ELF-1 (cell line): ENCODE measurements around the gene MET.

ENCODE experiments used
- DNase-seq: peaks from one replicate; pipeline ENCODE4 v3.0.0-alpha.2; 2016; ENCODE audit warnings: low read depth, low spot score

The MET gene

DNA sequence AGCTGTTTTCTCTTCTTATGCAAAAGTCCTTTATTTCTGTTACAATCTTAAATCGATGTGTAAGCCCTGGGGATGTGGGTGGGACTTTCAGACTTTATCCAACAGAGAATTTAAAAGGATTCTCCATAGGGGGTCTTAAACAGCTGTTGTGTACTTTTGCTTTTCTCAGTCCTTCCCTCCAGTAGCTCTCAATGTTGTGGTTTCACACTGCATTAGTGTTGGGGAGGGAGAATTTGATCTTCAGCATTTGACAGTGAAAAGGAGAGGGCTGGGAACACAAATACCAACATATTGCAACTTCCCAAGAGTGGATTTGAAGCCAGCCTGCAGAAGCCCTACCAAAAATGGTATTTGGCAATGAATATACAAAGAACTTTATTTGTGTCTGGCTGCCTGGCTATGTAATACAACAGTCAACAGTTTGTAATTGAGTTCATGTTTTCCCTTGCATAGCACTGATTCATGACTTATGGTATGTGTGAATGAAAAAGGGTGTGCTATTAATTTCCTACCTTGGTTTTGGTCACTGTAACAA is 110.2 kb downstream of the MET start:
- peak; percentile 82 for DNase-seq

- DNase-seq: peak; percentile 75
These were observed 111.8 kb downstream of the MET start for GRCh38 chr7:116783666-116784318.

GRCh38 chr7:116784647-116785046 is 112.7 kb downstream of the MET start:
- no peak for DNase-seq

GRCh38 chr7:116785843-116786242 is 113.8 kb downstream of the MET start:
- DNase-seq: no peak

DNA sequence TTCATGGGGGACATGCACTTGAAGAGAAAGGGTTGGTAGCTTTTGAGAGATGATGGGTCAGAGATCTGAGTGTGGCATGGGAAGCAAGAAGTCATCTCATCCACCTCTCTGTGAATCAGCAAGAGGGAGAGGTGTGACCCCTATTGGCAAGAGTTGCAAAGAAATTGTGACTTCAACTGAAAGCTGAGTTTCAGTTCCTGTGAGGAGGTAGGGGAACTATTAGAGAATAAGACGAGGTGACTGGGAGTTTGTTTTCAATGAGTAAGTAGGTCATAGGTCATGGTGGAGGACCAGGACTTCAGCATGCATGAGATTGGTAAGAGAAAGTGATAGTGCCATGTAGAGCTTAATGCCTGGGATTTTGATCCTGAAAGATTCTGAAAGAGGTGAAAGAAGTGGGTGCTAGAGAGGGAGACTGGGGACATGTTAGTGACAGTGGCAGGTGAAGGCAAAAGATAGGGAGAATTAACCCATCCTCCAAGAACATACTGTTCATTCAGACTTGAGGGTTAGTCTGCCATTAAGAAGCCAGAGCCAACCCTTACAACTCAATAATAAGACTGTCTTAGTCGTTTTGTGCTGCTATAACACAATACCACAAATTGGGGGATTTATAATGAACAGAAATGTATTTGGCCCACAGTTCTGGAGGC is 114.9 kb downstream of the MET start:
- no peak for DNase-seq

GRCh38 chr7:116787881-116788280 is 115.9 kb downstream of the MET start:
- DNase-seq: no peak

DNA sequence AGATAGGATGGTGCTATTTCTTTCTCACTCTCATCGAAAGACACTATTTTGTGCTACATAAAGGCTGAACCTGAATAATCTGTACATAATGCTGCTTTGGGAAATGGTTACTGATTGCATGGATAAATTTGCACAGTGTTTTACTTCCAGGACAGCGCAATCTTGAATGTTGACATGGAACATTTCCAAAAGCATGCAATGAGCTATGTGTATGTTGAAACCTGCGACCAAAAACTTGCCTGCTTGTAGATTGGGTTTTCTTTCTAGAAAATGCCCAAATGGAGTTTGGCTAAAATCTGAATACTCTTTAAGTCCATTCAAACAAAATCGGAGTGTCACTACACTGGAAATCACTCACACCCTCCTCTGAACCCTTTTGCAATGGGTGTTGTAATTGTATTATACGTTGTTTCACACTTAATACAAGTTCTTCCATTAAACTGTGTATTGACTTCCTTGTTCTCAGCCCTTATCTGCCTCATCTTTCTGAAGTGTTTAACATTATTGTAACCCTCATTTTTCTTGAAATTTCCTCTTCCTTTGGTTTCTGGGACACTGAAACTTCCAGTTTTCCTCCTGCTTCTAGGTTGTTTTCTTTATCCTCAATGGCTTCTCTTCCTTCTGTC is 116.7 kb downstream of the MET start:
- no peak for DNase-seq

GRCh38 chr7:116790025-116790424 is 118.0 kb downstream of the MET start:
- DNase-seq: no peak

DNA sequence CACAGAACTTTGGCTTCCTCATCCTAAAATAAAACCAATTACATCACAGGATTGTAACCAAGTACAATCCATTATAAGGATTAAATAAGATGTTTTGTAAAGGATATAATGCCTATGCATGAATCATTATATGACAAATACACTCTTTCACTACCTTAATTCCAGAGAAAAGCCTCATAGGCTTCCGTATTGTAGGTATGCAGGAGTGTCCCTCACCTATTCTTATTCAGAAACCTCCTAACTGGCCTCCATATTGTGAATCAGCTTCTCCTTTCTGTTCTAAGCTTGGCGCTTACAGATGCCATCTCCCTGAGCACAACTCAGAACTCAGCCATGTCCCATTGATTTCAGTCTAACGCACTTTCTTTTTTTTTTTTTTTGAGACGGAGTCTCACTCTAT is 120.8 kb downstream of the MET start:
- DNase-seq: no peak

DNA sequence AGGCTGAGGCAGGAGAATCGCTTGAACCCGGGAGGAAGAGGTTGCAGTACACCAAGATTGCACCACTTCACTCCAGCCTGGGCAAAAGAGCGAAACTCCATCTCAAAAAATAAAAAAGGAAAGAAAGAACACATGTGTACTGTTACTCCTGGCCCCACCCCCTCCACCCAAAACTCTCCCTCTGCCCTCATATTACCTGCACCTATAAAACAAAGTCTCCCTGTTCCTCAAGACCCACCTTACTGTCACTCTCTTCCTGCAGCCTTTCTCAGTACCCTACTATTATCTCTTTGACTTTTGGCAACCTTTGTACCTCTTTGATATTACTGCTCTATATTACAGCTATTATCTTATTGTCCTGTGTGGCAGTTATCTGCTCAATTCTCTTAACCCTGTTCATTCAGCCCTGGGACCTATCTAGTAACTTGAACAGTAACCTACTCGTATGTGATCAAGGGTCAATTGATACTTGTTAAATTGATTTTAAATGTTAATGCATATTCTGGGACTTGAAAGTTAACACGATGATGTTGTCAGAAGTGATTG is 121.9 kb downstream of the MET start:
- DNase-seq: no peak

- DNase-seq: no peak
These were observed 124.5 kb downstream of the MET start for GRCh38 chr7:116796471-116796870.

GRCh38 chr7:116797612-116798011 is 125.6 kb downstream of the MET start:
- no peak for DNase-seq

GRCh38 chr7:116798232-116798631 is 126.2 kb downstream of the MET start:
- DNase-seq: no peak

DNA sequence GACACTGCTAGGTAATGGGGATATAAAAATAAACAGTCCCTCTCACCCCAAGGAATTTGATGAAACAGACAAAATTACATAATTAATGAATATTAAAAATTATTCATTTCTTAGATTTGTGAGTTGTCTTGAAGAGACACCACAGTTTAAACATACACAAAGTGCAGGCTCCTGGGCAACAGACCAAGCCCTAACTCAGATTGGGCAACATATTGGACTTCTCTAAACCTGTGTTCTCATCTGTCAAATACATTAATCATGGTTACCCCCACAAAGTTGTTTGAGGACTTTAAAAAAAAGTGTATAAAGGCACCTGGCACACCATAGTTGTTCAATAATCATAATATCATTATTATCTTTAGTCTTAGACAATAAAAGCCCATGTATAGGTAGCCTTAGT is 127.9 kb downstream of the MET start:
- no peak for DNase-seq

GRCh38 chr7:116800594-116800993 is 128.6 kb downstream of the MET start:
- no peak for DNase-seq

GRCh38 chr7:116801092-116801710 is 129.2 kb downstream of the MET start:
- no peak for DNase-seq

- no peak for DNase-seq
These were observed 130.2 kb downstream of the MET start for GRCh38 chr7:116802144-116802745.

- DNase-seq: no peak
These were observed 130.8 kb downstream of the MET start for GRCh38 chr7:116802746-116803152.

- no peak for DNase-seq
These were observed 132.5 kb downstream of the MET start for GRCh38 chr7:116804471-116804870.

DNA sequence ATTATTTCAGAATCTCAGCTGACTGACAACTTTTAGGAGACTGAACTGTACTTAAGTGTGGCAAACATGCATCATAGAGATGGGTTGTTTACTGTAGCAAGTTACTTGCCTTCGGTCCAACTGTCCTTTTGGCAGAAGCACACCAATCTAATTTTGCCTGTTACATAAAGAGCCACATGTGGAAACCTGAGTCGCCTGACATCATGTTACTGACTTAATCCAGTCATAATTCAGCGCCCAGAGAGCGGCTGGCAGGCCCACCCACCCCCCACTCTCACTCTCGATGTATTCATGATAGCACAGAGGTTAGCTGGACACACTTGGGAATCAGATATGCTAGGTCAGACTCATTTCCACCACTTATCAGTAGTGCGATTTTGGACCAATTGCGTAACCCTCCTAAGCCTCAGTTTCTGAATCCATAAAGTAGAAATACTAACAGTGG is 133.1 kb downstream of the MET start:
- no peak for DNase-seq

DNA sequence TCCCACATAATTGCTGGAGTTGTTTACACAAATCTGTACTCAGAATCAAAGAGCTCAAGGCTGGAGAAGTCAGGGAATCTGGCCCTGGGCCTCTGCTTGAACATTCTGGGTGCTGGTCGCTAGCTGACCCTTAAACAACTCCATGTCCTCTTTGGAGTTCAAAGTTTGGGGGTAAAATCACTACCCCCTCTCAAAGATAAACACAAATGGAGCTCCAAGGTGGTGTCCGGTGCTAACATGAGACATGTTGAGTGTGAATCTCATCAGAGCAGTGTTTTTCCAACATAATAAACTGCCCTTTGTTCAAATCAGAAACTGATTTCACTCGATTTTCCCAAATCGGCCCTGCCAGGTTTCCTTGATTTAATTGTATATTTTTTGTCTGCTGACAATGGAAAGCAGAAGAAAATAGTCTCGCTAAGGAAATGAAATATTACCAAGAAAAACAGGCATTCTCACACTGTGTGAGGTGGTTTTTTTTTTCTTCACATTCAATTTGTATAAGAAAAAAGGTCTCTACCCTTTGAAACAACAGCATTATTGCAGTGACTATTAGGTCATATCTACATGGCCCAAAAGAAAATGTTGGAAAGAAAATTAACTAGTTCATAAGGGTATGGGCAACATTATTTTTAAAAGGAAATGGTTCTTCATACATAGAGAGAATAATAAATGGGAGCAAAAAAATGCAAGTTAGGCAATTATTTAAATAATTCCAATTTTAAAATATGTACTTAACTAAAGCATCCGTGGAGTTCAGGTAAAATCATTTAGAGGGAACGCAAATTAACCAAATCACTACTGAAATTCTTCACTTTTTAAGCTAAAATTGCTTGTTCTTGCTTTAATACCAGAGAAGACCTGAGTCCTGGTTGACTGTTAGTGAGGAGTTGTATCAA is 134.3 kb downstream of the MET start:
- DNase-seq: no peak
